HepG2 (cell line): ENCODE results near the gene OGFOD3.

Experiments used
- MLX ChIP-seq: IDR thresholded peaks from 2 replicates; pipeline ENCODE4 v1.6.1; 2016
- NFE2L2 ChIP-seq: fragments of 150-350 bp; IDR thresholded peaks from 2 replicates; pipeline ENCODE4 v1.6.1; 2014; ENCODE audit warnings: low read length
- NONO ChIP-seq, 2 experiments: fragments of 450-650 bp in 1 of 2; sonication (generic) in 1 of 2; formaldehyde crosslinking in 1 of 2; IDR thresholded peaks in 1 of 2; conservative IDR thresholded peaks in 1 of 2; 2 replicates each; pipeline versions ENCODE4 v1.6.1 to v1.8.0; 2017 to 2022; ENCODE audit warnings: mild to moderate bottlenecking in 1 of 2, missing genetic modification reagents in 1 of 2, moderate library complexity in 1 of 2
- SIN3A ChIP-seq: IDR thresholded peaks from 2 replicates; pipeline ENCODE4 v1.6.1; 2011; ENCODE audit warnings: low read depth, mild to moderate bottlenecking, control low read depth, low read length, borderline replicate concordance

- TF ChIP-seq SIN3A: no peak
- no peak for TF ChIP-seq NONO (IDR thresholded peaks at IDR 0.05)
- no peak for TF ChIP-seq NONO (CRISPR knock-in tag; conservative IDR thresholded peaks at IDR 0.05)
- no peak for TF ChIP-seq MLX
- TF ChIP-seq NFE2L2: no peak
Measured at GRCh38 chr17:82443465-82444283, 25.3 kb upstream of the OGFOD3 start.
